HG02884 (cell line): ENCODE results near the gene SHISA6.

ENCODE experiments used
- ATAC-seq: cut with Tn5 transposase; IDR thresholded peaks from one replicate; pipeline ENCODE4 v1.9.1; 2021; ENCODE audit warnings: mild to moderate bottlenecking, moderate library complexity; ENCODE audit not compliant: unreplicated experiment

SHISA6 gene

GRCh38 chr17:11264183-11264871 is 23.3 kb downstream of the SHISA6 start:
- no peak for ATAC-seq

GRCh38 chr17:11267999-11268575 is 27.1 kb downstream of the SHISA6 start:
- no peak for ATAC-seq

DNA sequence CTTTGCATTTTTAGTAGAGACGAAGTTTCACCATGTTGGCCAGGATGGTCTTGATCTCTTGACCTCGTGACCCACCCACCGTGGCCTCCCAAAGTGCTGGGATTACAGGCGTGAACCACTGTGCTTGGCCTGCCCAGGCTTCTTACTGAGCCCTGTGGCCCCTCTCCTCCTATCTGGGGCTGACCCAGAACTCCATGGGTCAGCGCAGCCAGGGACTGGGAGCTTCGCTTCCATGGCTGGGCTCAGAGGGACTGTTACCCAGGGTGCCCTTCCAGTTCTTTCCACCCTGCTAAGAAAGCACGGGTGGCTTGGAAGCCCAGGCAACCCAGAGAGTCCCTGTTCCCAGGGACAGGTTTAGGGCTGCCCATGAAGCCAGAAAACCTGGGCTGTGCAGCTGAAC is 28.2 kb downstream of the SHISA6 start:
- ATAC-seq, result no peak

DNA sequence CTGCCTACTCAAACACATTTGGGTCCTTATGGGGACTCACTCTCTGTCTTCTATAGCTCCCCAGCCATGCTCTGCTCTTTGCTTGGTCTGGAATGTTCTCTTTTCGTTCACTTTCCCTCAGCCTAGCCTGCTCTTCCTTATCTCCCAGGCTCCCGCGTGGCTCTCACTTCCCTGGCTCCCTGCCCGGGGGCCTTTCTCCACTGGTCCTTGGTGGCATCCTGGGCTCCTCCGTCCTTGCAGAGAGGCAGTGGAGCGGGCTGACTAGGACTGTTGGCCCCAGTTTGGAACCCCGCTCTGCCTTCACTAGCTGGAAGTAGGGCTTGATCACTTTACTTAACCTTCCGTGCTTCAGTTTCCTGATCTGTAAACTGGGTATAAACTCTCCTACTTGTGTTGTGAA is 31.2 kb downstream of the SHISA6 start:
- no peak for ATAC-seq

DNA sequence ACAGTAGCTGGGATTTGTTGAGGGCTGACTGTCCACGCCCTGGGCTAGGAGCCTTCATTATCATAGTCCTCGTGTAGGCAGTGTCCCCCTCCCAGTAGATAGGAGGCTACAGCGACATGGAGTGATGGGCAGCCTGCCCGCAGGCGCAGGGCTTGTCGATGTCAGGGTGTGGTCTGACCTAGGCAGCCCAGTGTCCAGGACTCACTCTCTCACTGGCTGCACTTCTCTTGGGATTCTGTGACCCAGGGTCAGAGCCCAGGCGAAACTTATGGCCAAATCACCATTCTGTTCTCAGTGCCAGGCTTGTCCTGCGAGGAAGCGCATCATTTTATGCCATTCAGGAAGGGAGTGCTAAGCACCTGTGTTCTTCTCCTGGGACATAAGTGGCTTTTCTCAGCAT is 32.6 kb downstream of the SHISA6 start:
- ATAC-seq, result no peak

GRCh38 chr17:11274106-11274505 is 33.1 kb downstream of the SHISA6 start:
- no peak for ATAC-seq

- no peak for ATAC-seq
These were observed 35.5 kb downstream of the SHISA6 start for GRCh38 chr17:11276486-11276885.

DNA sequence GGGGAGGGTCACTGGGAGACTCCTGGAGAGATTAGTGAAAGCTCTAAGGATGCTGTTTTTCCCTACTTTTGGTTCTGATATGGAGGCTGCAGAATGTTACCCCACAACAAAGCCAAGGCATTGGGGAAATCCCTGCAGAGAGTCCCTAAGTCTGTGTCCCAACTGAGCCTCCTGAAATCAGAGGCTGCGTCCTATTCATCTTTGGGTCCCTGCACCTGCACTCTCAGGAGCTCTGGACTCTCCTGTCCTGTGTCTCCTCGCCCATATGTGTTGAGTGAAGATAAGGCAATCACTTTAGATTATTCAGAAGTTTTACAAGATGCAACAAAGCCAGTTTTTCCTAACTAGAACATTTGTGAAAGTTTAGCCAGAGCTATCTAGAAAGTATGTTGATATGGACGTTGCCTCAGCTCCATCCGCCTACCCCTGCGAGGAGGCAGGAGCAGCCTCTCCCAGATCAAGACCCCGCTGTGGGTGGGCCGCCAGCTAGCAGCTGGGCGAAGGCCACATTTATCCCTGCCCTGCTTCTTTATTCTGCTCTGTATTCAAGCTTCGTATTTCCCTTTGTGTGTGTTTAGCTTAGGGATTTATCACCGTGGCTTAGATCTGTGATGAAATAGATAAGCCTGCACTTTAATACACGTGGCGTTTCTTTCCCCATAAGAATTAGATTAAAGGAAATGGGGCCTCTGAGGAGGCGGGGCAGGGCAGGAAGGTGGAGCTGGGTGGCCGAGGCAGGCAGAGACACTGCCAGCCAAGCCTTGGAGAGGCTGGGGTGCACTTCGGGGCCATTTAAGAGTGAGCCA is 37.4 kb downstream of the SHISA6 start:
- no peak for ATAC-seq

DNA sequence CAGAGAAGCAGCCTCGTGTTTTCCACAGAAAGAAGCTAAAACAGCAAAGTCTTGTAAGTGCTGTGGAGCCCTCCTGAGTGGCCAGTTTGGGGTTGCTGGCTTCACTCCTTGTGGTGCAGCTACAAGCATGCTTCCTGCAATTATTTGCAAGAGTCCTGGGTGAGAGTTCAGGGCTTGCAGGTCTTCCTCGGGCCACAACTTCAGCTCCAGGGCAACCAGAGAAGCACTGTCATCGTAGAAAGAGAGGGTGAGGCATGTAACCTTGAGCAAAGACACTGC is 37.9 kb downstream of the SHISA6 start:
- no peak for ATAC-seq

GRCh38 chr17:11279776-11280344 is 38.8 kb downstream of the SHISA6 start:
- no peak for ATAC-seq

GRCh38 chr17:11282586-11282985 is 41.6 kb downstream of the SHISA6 start:
- no peak for ATAC-seq

DNA sequence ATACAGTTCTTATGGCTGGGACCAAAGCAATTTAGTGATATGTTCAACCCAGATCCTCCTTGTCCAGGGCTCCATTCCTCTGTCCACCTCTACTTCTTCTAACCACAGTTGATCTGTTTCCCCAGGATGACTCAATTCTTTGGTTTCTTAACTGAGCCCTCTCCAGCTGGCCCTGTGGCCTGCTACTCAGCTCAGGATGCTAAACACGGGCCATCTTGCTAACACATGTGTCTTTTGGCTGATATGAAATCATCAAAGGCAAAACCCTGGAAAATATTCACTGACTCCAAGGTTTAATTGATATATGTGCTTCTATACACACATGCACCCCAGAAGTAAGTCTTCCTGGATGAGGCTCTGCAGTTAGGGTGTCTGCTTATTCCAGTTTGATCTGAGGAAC is 43.8 kb downstream of the SHISA6 start:
- no peak for ATAC-seq

GRCh38 chr17:11285946-11286345 is 44.9 kb downstream of the SHISA6 start:
- ATAC-seq, result no peak

GRCh38 chr17:11287791-11288190 is 46.8 kb downstream of the SHISA6 start:
- ATAC-seq, result no peak

DNA sequence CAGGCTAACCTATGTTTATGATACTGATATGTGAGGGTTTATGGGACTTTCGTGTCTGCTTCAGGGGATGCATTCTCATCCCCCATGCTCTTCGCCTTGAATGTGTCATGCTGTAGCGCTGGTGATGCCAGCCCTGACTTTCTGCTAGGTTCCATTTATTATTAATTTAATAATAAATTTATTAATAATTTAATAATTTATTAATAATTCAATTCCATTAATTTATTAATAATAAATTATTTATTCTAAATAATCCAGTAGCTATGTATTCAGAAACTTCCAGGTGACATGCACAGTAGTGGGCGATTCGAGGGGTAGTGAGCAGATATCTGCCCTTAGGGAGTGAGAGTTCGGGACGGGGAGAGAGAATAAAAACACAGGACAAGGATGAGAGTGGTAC is 49.8 kb downstream of the SHISA6 start:
- no peak for ATAC-seq

- ATAC-seq, result no peak
These were observed 51.5 kb downstream of the SHISA6 start for GRCh38 chr17:11292491-11292890.

- no peak for ATAC-seq
These were observed 52.5 kb downstream of the SHISA6 start for GRCh38 chr17:11293480-11293879.

DNA sequence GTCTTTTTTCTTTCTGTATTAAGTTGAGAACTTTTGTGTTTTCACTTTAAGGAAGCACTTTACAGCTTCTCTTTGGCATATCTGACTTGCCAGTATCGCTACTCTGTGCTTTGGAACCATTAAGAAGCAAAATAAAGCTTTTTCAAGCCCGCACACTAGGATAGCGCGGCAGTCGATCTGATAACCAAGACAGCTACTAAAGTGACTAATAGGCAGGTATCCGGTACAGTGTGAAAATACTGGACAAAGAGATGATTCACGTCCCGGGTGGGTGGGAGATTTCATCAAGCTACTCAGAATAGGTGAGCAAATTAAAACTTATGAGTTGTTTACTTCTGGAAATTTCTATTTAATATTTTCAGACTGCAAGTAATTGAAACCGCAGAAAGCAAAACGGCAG is 53.8 kb downstream of the SHISA6 start:
- no peak for ATAC-seq

DNA sequence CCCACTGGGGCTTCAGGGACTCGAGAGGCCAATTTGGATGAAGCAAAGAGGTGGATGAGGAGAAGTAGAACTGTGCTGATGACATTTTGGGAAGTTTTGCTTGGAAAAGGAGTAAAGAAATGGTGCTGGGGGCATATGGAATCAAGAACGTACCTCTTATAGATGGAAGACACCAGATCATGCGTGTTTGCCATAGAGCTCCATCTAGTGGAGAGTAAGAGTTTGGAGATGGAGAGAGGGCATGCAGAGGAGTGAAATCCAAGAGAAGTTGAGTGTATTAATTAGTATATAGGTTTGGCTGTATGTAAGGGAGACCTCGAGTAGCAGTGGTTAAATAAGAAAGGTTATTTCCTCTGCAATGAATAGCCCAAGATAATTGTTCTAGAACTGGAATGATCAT is 56.0 kb downstream of the SHISA6 start:
- ATAC-seq, result no peak

DNA sequence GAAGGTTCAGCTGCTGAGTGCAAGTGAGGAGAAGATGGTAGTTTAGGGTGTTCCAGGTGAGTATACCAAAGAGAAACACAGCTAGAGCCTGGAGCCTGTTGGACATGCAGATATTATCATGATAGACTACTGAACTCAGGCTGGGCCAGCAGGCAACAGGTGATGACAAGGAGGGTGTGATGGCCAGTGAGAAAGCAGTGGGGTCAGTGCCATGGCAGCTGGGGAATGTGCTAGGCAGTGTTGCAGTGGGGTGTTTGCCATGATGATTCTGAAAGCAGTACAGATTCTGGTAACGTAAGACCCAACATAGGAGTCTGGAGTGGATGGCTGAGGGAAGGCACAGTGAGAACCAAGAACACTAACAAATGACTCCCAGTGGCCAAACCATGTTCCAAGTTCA is 57.4 kb downstream of the SHISA6 start:
- no peak for ATAC-seq

DNA sequence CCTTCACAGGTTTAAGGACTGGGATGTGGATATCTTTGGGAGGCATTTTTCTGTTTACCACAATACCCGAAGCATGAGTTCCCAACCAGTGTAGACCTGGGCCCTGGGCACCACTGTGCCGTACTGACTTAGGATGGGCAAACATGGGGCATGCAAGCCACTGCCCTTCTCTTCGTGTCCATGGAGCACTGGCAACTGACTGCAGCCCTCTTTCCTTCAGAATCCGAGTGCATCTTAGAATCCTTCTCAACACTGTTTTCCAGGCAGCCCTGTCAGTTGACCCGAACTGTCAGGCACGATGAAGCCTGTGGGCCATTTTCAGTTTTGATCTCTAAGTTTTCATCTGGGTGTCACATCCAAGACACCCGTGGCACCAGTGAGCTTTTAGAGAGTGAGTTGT is 59.2 kb downstream of the SHISA6 start:
- no peak for ATAC-seq

GRCh38 chr17:11300738-11301137 is 59.7 kb downstream of the SHISA6 start:
- no peak for ATAC-seq
